ENCODE data around the gene GRIN3A. TPM values are rescaled to one million over a fixed set of nuclear protein-coding genes. Genes with fewer than 3 reads are reported as not detected.
A peak's percentile ranks its signal among the peaks of the same experiment; 100 is the strongest.

Gene GRIN3A
- total RNA-seq, 1 experiment from 2014 or later, result not detected

DNA sequence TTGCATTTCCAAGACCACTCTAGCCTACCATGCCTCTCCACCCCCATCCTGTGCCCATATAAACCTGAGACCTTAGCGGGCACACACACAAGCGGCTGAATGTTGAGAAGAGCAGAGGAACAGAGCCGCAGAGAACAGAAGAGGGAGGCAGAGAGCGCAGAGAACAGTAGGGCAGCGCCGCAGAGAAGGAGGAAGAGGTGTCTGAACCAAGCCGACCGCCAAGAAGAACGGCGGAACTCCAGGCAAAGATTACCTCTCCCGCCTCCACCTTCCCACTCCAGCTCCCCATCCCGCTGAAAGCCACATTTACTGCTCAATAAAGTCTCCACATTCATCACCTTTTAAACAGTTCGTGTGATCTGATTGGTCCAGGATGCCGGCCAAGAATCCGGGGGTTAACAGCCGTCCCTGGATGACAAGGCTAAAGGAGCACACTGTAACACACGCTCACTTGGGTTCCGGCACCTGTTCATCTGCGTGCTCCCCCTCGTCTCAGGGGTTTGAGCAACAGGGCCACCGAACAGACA, 33.2 kb downstream of the GRIN3A start:
- H3K9ac ChIP-seq (ENCODE audit: extremely low read depth, insufficient read length, low read length), result peak overlapping the region; percentile 24
- H3K9me3 ChIP-seq (ENCODE audit: control insufficient read depth, low read depth, low read length), result no peaks in the 10 kb centered on the region
- no peak overlapping the region for H2BK5ac ChIP-seq (ENCODE audit: insufficient read length, low read length)
- no peak overlapping the region for H3T11ph ChIP-seq (ENCODE audit: low read length)
- H3K27ac Mint-ChIP-seq, result peak overlapping the region in 1 of 3 experiments; percentile 44; a peak in 1 of 7 replicates
- H2AFZ ChIP-seq (ENCODE audit: low read length), result peak overlapping the region; percentile 26
- H2BK15ac ChIP-seq (ENCODE audit: low read depth, low read length), result no peak overlapping the region
- H3K36me3 Mint-ChIP-seq (ENCODE audit: insufficient read depth in 1 of 3, low read depth in 3 of 3), result no peaks in the 10 kb centered on the region
- H3K4me3 Mint-ChIP-seq, result peak overlapping the region; percentile 65 to 77
- H3K4me1 ChIP-seq (ENCODE audit: insufficient read depth, low read length), result no peaks in the 10 kb centered on the region; the same call in 1 of the 2 replicates
- no peaks in the 10 kb centered on the region for H3K27me3 ChIP-seq (ENCODE audit: insufficient read depth, low read length)
- peak overlapping the region; percentile 48; the same call in 1 of the 2 replicates for H3K14ac ChIP-seq (ENCODE audit: insufficient read depth, low read length)
- H3K56ac ChIP-seq (ENCODE audit: insufficient read length, low read depth, low read length), result no peak overlapping the region
- no peak overlapping the region for H3K18ac ChIP-seq (ENCODE audit: insufficient read length, low read depth, low read length)
- no peak overlapping the region for H2BK20ac ChIP-seq (ENCODE audit: low read depth, low read length, poor library complexity, severe bottlenecking)
- H4K8ac ChIP-seq (replicated peaks; ENCODE audit: insufficient read length, low read depth, low read length), result no peak overlapping the region
- no peaks in the 10 kb centered on the region for H3K9me3 Mint-ChIP-seq
- no peaks in the 10 kb centered on the region for H3K79me1 ChIP-seq (ENCODE audit: insufficient read depth, low read depth, low read length, poor library complexity, severe bottlenecking)
- DNase-seq, result peak; percentile 82
- H4K91ac ChIP-seq (ENCODE audit: insufficient read length, low read depth, low read length), result no peak overlapping the region
- no peak overlapping the region for H2BK120ac ChIP-seq (ENCODE audit: low read depth, low read length, poor library complexity, severe bottlenecking)
- no peaks in the 10 kb centered on the region for H4K20me1 ChIP-seq (ENCODE audit: control insufficient read depth, insufficient read depth, insufficient read length)
- peaks cover 4% of the 10 kb centered on the region for H3K23me2 ChIP-seq (ENCODE audit: insufficient read length, low read depth, low read length, poor library complexity, severe bottlenecking)
- no peak overlapping the region for H2BK12ac ChIP-seq (ENCODE audit: insufficient read length, low read depth, low read length)
- peak overlapping the region; percentile 34 for H3K4me2 ChIP-seq (ENCODE audit: insufficient read depth, insufficient read length, low read length)
- H4K5ac ChIP-seq (ENCODE audit: insufficient read length, low read depth, low read length), result no peak overlapping the region
- peaks cover 8% of the 10 kb centered on the region for H3K27me3 Mint-ChIP-seq (ENCODE audit: low read depth)
- TF ChIP-seq, protein P1, sequence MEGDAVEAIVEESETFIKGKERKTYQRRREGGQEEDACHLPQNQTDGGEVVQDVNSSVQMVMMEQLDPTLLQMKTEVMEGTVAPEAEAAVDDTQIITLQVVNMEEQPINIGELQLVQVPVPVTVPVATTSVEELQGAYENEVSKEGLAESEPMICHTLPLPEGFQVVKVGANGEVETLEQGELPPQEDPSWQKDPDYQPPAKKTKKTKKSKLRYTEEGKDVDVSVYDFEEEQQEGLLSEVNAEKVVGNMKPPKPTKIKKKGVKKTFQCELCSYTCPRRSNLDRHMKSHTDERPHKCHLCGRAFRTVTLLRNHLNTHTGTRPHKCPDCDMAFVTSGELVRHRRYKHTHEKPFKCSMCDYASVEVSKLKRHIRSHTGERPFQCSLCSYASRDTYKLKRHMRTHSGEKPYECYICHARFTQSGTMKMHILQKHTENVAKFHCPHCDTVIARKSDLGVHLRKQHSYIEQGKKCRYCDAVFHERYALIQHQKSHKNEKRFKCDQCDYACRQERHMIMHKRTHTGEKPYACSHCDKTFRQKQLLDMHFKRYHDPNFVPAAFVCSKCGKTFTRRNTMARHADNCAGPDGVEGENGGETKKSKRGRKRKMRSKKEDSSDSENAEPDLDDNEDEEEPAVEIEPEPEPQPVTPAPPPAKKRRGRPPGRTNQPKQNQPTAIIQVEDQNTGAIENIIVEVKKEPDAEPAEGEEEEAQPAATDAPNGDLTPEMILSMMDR (conservative IDR thresholded peaks at IDR 0.05), result peak; percentile 60
- no peak overlapping the region for H2AK5ac ChIP-seq (ENCODE audit: insufficient read length, low read length)
- H3K79me2 ChIP-seq (ENCODE audit: insufficient read depth, low read length), result no peaks in the 10 kb centered on the region
- no peak overlapping the region for H3K27ac ChIP-seq (ENCODE audit: insufficient read length, low read depth, low read length)
- no peak overlapping the region for H3K4ac ChIP-seq (ENCODE audit: low read depth, low read length)
- H3K4me1 Mint-ChIP-seq, result peaks cover 8 to 15% of the 10 kb centered on the region in 2 experiments
- no CpG with 5 or more reads among the region's 21 CpGs for WGBS (ENCODE audit: extremely low coverage, insufficient read length, low lambda C conversion rate)
- H3K23ac ChIP-seq (ENCODE audit: insufficient read length, low read depth, low read length), result no peak overlapping the region

Measured in H9 (cell line).